Gastrocnemius medialis (tissue), 4 donors: Measurements from ENCODE around the gene CCDC180.

Source experiments
- CTCF ChIP-seq, 5 experiments: fragments of 450-650 bp in 3 of 5; fragments of 200-600 bp in 2 of 5; sonication (generic) in 2 of 5; IDR thresholded peaks in 4 of 5; conservative IDR thresholded peaks in 1 of 5; 1 replicate in 4 of 5; 2 replicates in 1 of 5; pipeline ENCODE4 v1.5.1; 2016 to 2019; ENCODE audit warnings: antibody characterized with exemption in 5 of 5, mild to moderate bottlenecking in 3 of 5, moderate library complexity in 3 of 5
- POLR2A ChIP-seq, 2 donors: fragments of 450-650 bp; IDR thresholded peaks; one replicate each; pipeline ENCODE4 v1.6.1; 2017; ENCODE audit warnings: antibody characterized with exemption in 2 of 2, mild to moderate bottlenecking in 2 of 2, moderate library complexity in 2 of 2

GRCh38 chr9:97324954-97325353 lies 17.5 kb downstream of the CCDC180 start:
- no peak for TF ChIP-seq POLR2A (IDR thresholded peaks at IDR 0.05)
- no peak for TF ChIP-seq CTCF (IDR thresholded peaks at IDR 0.05 in 4 of 5, conservative IDR thresholded peaks at IDR 0.05 in 1 of 5)
